NCI-H69 (cell line): ENCODE results near the gene FAM193B.

Experiments used
- DNase-seq: peaks from one replicate; lab custom pipeline; 2025; lab: John Stamatoyannopoulos, UW

Gene FAM193B

GRCh38 chr5:177500685-177501522 is 53.5 kb downstream of the FAM193B start:
- peak; percentile 90 for DNase-seq

DNA sequence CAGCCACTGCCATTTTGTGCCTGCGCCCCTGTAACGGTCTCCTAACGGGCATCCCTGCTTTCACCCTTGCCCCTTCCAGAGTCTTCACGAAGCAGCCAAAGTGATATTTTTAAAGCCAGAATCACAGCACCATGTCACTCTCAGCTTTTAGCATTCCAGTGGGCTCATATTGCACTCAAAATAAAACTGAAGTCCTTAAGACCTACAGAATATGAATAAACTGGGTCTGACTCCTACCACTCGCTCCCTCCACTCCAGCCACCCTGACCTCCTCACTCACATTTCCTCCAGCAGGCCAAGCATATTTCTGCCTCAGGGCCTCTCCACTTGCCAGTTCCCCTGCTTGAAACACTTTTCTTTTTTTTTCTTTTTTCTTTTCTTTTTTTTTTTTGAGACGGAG is 54.5 kb downstream of the FAM193B start:
- no peak for DNase-seq

- DNase-seq = peak; percentile 76
These were observed 56.2 kb downstream of the FAM193B start for GRCh38 chr5:177498013-177498787.

GRCh38 chr5:177497292-177498012 is 56.9 kb downstream of the FAM193B start, which contains the start of gene PDLIM7:
Gene PDLIM7, minus strand, starts transcription at chr5:177497604. Its CDS starts 1,092 bp downstream, at chr5:177496512.
- DNase-seq = peak; percentile 98

GRCh38 chr5:177496727-177497291 is 57.6 kb downstream of the FAM193B start:
- peak; percentile 94 for DNase-seq

DNA sequence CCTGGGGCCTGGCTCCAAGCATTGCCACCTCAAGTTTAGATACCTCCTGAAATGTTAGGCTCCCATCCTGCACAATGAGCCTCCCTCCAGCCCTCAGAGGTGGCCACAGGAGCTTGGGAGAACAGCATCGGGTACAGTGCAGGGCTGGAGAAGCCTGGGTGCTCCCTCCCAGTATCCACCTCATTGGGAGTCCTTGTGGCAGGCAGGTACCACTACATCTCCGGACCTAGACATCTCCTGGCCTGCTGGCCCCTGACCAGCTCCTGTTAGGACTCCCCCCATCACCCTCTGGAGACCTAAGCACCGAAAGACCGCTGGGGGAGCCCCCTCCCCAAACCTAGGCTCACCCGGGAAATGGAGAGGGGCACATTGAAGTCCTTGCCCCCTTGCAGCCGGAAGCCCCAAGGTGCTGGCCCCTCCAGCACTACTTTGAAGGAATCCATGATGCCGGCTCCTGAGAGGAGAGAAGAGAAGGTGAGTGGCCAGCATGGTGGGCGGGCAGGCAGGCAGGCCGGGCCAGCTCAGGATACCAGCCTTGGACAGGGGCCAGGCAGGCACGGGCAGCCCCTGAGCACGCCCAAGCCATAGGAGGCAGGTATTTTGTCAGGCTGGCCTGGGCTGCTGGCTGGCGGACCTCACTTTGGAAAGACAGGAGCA is 58.2 kb downstream of the FAM193B start:
- peak; percentile 75 for DNase-seq

DNA sequence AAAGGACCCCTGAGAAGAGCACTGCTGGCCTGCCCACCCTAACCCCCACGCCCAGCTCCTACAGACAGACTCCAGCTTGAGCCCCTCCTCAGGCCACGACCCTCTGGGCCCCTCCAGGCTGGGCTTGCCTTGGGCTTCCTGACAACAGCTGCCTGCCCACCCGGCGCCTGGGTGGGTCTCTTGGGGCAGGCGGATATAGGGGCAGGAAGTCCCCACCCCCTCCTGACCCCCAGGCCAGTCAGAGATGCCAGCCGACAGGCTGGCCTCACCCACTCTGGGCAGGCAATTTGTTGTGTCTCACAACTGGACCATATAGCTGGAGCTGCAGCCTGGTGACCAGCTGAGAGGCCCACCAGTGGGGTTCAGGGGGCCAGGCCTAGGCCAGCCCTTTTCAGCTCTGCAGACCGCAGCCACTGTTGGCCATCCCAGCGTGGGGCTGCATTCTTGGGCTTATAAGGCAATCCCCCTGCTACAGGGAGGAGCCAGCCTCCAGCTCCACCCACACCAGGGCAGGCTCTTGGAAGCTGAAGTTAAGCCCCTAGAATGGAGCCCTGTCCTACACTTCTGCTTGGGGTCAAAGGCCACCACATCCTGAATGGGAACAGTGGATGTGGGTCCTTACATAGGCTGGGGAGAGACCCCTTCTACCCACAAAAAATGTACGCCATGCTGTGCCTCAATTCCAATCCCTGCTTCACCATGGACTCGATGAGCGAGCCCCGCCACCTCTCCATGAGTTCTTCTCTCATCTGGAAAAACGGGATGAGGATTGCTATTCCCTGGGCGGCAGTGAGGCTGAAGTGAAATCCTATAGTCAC is 58.9 kb downstream of the FAM193B start:
- DNase-seq = no peak

DNA sequence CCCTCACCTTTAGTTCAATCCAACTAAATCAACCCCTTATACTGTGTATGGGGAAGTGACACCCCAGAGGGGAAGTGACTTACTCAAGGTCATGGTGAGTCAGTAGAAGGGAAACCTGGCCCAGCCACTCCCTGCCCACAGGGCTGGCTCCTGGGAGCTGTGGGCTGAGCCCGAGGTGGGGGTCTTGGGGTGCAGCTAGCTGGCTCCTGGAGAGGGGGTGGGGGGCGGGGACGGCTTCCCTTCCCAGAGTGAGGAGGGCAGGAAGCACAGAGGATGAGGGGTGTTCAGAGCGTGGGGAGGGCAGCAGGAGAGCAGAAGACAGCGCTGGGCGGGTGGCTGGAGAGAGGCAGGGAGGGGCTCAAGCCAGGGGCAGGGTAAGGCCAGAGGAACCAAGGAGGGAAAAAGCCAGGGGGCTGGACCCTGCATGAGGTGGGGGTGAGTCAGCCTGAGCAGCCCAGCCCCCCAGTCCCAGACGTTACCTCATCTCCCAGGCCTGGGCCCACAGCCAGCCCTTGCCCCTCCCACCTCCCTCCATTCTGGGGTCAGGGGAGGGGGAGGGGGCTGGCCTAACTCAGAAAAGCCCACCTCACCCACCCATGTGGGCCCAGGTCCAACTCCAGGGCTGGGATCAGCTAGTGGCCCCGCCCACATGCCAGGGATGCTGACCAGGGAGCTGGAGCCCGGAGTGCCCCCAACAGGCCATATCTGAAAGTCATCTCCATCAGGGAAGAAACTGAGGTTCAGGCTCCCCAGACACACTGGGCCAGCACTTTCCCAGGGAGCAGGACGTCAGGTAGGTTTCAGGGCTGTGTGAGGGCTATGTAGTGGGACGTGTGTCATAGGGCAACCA is 59.8 kb downstream of the FAM193B start:
- DNase-seq = peak; percentile 61

DNA sequence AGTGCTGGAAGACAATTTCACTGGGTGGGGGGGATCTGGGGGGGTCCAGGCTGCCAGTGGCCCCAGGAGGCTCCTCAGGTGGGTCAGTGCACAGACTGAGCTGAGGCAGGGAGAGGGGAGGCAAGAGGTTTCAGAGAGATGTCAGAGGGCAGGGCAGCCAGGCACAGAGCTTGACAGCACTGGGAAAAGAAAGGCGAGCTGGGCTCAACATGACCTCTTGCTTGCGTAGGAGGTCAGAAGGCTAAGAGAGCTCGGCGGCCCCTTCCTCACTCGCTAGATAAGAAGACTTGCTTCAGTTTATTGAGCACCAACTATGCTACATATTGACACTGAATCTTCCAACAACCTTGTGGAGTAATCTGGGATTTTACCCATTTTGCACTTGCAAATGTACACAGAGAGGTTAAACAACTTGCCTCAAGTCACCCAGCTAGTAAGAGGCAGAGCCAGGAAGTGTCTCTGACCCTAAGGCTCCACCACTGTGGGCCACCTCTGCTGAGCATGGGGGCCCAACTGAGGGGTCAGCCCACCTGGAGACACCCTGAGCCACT is 60.5 kb downstream of the FAM193B start:
- no peak for DNase-seq

DNA sequence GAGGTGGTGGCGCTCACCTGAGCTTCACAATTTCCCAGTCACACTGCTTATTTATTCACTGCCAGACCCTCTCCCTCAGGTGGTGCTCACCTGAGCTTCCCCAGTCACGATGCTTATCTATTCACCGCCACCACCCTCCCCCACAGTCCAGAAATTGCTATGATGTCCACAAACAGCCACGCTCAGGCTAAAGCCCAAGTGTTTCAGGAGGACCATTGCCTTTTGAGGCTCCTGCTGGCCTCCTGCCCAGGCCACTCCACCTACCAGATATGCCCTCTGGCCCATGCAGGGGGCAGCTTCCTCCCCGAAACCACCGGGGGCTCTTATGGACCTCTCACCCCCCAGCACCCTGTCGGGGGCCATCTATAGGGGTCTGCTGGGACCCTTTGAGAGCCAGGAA is 61.5 kb downstream of the FAM193B start:
- DNase-seq = no peak

- DNase-seq = no peak
These were observed 62.2 kb downstream of the FAM193B start for GRCh38 chr5:177491983-177492746.

DNA sequence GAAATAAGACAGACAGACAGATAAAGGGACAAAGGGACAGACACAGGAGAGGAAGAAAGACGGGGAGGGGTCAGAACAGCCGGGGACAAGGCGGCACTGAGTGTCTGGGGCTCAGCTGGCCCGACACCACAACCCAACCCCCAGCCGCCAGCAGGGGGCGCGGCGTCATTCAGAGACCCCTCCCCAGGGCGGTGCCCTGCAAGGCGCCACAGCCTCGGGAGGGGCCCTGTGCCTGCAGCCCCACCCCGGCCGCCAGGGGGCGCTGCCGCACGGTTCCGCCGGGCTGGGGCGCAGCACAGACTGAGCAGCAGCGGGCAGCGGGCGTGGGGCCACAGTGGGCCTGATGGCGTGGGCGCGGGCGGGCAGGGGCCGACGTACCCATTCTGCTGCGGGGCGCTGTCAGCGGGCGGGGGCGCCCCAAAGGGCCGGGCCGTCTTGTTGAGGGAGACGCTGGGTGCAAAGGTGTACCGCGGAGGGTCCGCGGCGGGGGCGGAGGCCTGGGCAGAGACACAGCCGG is 62.9 kb downstream of the FAM193B start:
- peak; percentile 93 for DNase-seq

GRCh38 chr5:177490992-177491391 is 63.4 kb downstream of the FAM193B start:
- DNase-seq = no peak

DNA sequence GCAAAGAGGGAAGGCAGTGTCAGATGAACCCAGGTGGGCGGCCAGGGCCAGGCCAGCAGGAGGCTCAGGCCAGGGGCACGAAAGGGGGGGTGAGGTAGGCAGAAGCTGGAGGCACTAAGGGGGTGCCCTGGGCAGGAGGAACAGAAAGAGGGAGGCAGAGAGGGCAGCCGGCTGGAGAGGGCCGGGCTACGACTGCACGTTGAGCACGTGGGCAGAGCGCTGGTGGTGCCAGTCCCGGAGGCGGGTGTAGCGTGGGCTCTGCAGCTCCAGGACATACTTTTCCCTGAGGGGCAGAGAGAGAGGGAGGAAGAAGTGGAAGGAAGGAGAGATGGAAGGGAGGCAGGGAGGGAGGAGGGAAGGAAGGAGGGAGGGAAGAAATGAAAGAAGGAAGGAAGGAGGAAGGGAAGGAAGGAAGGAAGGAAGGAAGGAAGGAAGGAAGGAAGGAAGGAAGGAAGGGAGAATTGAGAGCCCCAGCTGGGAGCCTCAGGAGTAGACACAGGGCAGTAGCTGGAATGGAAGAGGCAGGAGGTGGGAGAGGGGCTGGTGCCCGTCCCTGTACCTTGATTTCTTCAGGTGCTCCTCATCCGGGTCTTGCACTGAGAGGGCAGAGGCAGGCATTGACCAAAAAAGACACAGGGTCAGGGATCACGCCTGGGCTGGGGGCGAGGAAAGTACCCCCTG is 63.9 kb downstream of the FAM193B start:
- DNase-seq = no peak

GRCh38 chr5:177489119-177489716 is 65.1 kb downstream of the FAM193B start:
- no peak for DNase-seq

GRCh38 chr5:177487975-177488374 is 66.4 kb downstream of the FAM193B start:
- DNase-seq = no peak

GRCh38 chr5:177487144-177487543 is 67.2 kb downstream of the FAM193B start:
- DNase-seq = no peak
